Small intestine (tissue), 7 donors: Measurements from ENCODE around the gene DLL1. TPM values are rescaled to one million over a fixed set of nuclear protein-coding genes. Genes with fewer than 3 reads are reported as not detected.

Source experiments
- DNase-seq, 2 donors: peaks; one replicate each; pipeline versions ENCODE4 v3.0.0 to v3.0.0-alpha.2; 2013
- FAIRE-seq: peaks from 2 replicates; lab custom pipeline; 2012; peaks lifted over from hg19 to GRCh38; lab: Jason Lieb, UNC
- H3K27ac ChIP-seq, 3 donors: one replicate each; pipeline ENCODE4 v1.5.1; 2013; ENCODE audit warnings: low read length in 2 of 3, mild to moderate bottlenecking in 2 of 3, control low read depth in 1 of 3, inconsistent platforms in 1 of 3, low read depth in 1 of 3, moderate library complexity in 1 of 3
- H3K27me3 ChIP-seq, 3 donors: one replicate each; pipeline ENCODE4 v1.6.1; 2013; ENCODE audit warnings: low read length in 3 of 3, inconsistent platforms in 1 of 3; ENCODE audit not compliant: control insufficient read depth in 3 of 3, insufficient read depth in 3 of 3
- H3K36me3 ChIP-seq, 3 donors: one replicate each; pipeline ENCODE4 v1.6.1; 2013; ENCODE audit warnings: low read length in 3 of 3, inconsistent platforms in 1 of 3, low read depth in 1 of 3, mild to moderate bottlenecking in 1 of 3, moderate library complexity in 1 of 3; ENCODE audit not compliant: control insufficient read depth in 3 of 3, insufficient read depth in 2 of 3
- H3K4me1 ChIP-seq, 3 donors: one replicate each; pipeline ENCODE4 v1.6.1; 2013; ENCODE audit warnings: low read length in 2 of 3, inconsistent platforms in 1 of 3, low read depth in 1 of 3, mild to moderate bottlenecking in 1 of 3, moderate library complexity in 1 of 3; ENCODE audit not compliant: control insufficient read depth in 3 of 3, insufficient read depth in 2 of 3
- H3K4me3 ChIP-seq, 3 donors: one replicate each; pipeline ENCODE4 v1.5.1; 2013; ENCODE audit warnings: low read length in 3 of 3, control low read depth in 1 of 3, inconsistent platforms in 1 of 3, low read depth in 1 of 3, mild to moderate bottlenecking in 1 of 3, moderate library complexity in 1 of 3
- H3K9me3 ChIP-seq, 2 donors: one replicate each; pipeline ENCODE4 v1.6.1; 2013; ENCODE audit warnings: low read depth in 1 of 2, low read length in 1 of 2; ENCODE audit not compliant: control insufficient read depth in 2 of 2, insufficient read depth in 1 of 2
- WGBS, 3 donors: extraction: QIAGEN DNeasy Blood & Tissue Kit; methylation state at CpG; one replicate each; pipeline ENCODE4 v1.1.7; 2013; 5-methylcytosine and 5-hydroxymethylcytosine counted together
- polyA plus RNA-seq, 4 donors: library from polyadenylated mRNA; stranded (reverse) in 3 of 4; unstranded in 1 of 4; fragments of 200-250 nt in 3 of 4; fragments of 120-200 nt in 1 of 4; gene quantifications; one replicate each; pipeline versions ENCODE4 v1.2.1 to v1.2.3, GENCODE V29; 2013
- donor health status: healthy with polysubstance abuse.
- donor health status: control.
- donor health status: control.
- donor health status: Bipolar disorder and iron deficiency.
- donor health status: healthy.

DLL1 gene
- polyA plus RNA-seq, 4 donors = 0.81 to 33.4 (median 9.1) TPM

GRCh38 chr6:170250981-170251775 is 39.7 kb downstream of the DLL1 start:
- Histone ChIP-seq H3K4me3 (no peak overlapping the region), H3K9me3 (no peaks in the 10 kb centered on the region), H3K27ac (no peak overlapping the region), H3K4me1 (no peaks in the 10 kb centered on the region), H3K27me3 (peaks cover 0 to 7% (median 2%) of the 10 kb centered on the region in 3 donors), H3K36me3 (no peaks in the 10 kb centered on the region)
- WGBS, 3 donors = 79 to 89% (median 85%) methylated on average over 21 of the region's 21 CpGs
- DNase-seq = no peak
- no peak for FAIRE-seq

- no peaks in the 10 kb centered on the region for H3K4me1 ChIP-seq
- H3K9me3 ChIP-seq = no peaks in the 10 kb centered on the region
- peaks cover 0 to 7% (median 2%) of the 10 kb centered on the region in 3 donors for H3K27me3 ChIP-seq
- FAIRE-seq (no peak), DNase-seq (no peak)
- WGBS, 3 donors = 66 to 78% (median 68%) methylated on average over 11 of the region's 11 CpGs
- no peak overlapping the region for H3K27ac ChIP-seq
- no peak overlapping the region for H3K4me3 ChIP-seq
- no peaks in the 10 kb centered on the region for H3K36me3 ChIP-seq
Measured at GRCh38 chr6:170250455-170250854, 40.4 kb downstream of the DLL1 start.

GRCh38 chr6:170249817-170250216 is 41.1 kb downstream of the DLL1 start:
- Histone ChIP-seq H3K27me3 (peaks cover 0 to 7% (median 2%) of the 10 kb centered on the region in 3 donors), H3K27ac (no peak overlapping the region), H3K4me3 (no peak overlapping the region), H3K9me3 (no peaks in the 10 kb centered on the region), H3K36me3 (no peaks in the 10 kb centered on the region), H3K4me1 (no peaks in the 10 kb centered on the region)
- DNase-seq = no peak
- WGBS, 3 donors = 89 to 95% (median 94%) methylated on average over 15 of the region's 15 CpGs
- FAIRE-seq = no peak

GRCh38 chr6:170248861-170249600 is 41.8 kb downstream of the DLL1 start:
- H3K27me3 ChIP-seq = peaks cover 0 to 10% (median 0%) of the 10 kb centered on the region in 3 donors
- peaks cover 0 to 4% (median 2%) of the 10 kb centered on the region in 3 donors for H3K4me1 ChIP-seq
- H3K9me3 ChIP-seq = no peaks in the 10 kb centered on the region
- FAIRE-seq (no peak), DNase-seq (no peak)
- no peaks in the 10 kb centered on the region for H3K36me3 ChIP-seq
- H3K27ac ChIP-seq = no peak overlapping the region
- WGBS, 3 donors = 70 to 80% (median 80%) methylated on average over 23 to 27 of the region's 27 CpGs
- no peak overlapping the region for H3K4me3 ChIP-seq

- FAIRE-seq = no peak
- 74 to 87% (median 83%) methylated on average over 34 of the region's 34 CpGs for WGBS, 3 donors
- peaks cover 0 to 4% (median 2%) of the 10 kb centered on the region in 3 donors for H3K4me1 ChIP-seq
- no peaks in the 10 kb centered on the region for H3K36me3 ChIP-seq
- H3K27me3 ChIP-seq = peaks cover 0 to 10% (median 0%) of the 10 kb centered on the region in 3 donors
- no peak for DNase-seq
- no peak overlapping the region for H3K27ac ChIP-seq
- H3K4me3 ChIP-seq = no peak overlapping the region
- H3K9me3 ChIP-seq = no peaks in the 10 kb centered on the region
Measured at GRCh38 chr6:170248111-170248805, 42.6 kb downstream of the DLL1 start.

GRCh38 chr6:170247178-170247701 is 43.6 kb downstream of the DLL1 start:
- WGBS, 3 donors = 76 to 82% (median 79%) methylated on average over 22 of the region's 22 CpGs
- Histone ChIP-seq H3K27me3 (peaks cover 0 to 10% (median 2%) of the 10 kb centered on the region in 3 donors), H3K9me3 (no peaks in the 10 kb centered on the region), H3K4me3 (no peak overlapping the region), H3K4me1 (peaks cover 0 to 4% (median 2%) of the 10 kb centered on the region in 3 donors), H3K27ac (no peak overlapping the region), H3K36me3 (no peaks in the 10 kb centered on the region)
- DNase-seq = no peak
- FAIRE-seq = no peak

GRCh38 chr6:170245475-170245992 is 45.3 kb downstream of the DLL1 start:
- Histone ChIP-seq H3K36me3 (no peaks in the 10 kb centered on the region), H3K4me3 (no peak overlapping the region), H3K27me3 (peaks cover 0 to 10% (median 2%) of the 10 kb centered on the region in 3 donors), H3K4me1 (peaks cover 0 to 4% (median 2%) of the 10 kb centered on the region in 3 donors), H3K27ac (no peak overlapping the region), H3K9me3 (no peaks in the 10 kb centered on the region)
- WGBS, 3 donors = 78 to 88% (median 83%) methylated on average over 23 of the region's 23 CpGs
- FAIRE-seq (no peak), DNase-seq (no peak)
